Left ventricle myocardium inferior (tissue), 1 donor: Measurements from ENCODE around the gene OR10K1. TPM values are rescaled to one million over a fixed set of nuclear protein-coding genes. Genes with fewer than 3 reads are reported as not detected.

ENCODE experiments used
- DNase-seq: peaks from one replicate; pipeline ENCODE4 v3.0.0-alpha.2; 2020
- H3K27ac ChIP-seq: fragments of 200-600 bp; replicated peaks from 2 replicates; pipeline ENCODE4 v1.8.0; 2021
- H3K27me3 ChIP-seq: fragments of 200-600 bp; 2 replicates; pipeline ENCODE4 v1.8.0; 2021; ENCODE audit warnings: low read depth
- H3K36me3 ChIP-seq: fragments of 200-600 bp; 2 replicates; pipeline ENCODE4 v1.8.0; 2021
- H3K4me1 ChIP-seq: fragments of 200-600 bp; 2 replicates; pipeline ENCODE4 v1.8.0; 2021
- H3K4me3 ChIP-seq: fragments of 200-600 bp; 2 replicates; pipeline ENCODE4 v1.8.0; 2021; ENCODE audit warnings: mild to moderate bottlenecking, moderate library complexity
- H3K9me3 ChIP-seq: fragments of 200-600 bp; replicated peaks from 2 replicates; pipeline ENCODE4 v1.8.0; 2021
- CTCF ChIP-seq: fragments of 200-600 bp; IDR thresholded peaks from 2 replicates; pipeline ENCODE4 v1.8.0; 2021; ENCODE audit warnings: antibody characterized with exemption, mild to moderate bottlenecking, borderline replicate concordance
- intact Hi-C: fragments of 100-400 bp; cut with micrococcal nuclease; formaldehyde crosslinking; loops from one replicate; pipeline ENCODE4 v1.11.0; 2022
- long read RNA-seq: library from polyadenylated mRNA; unstranded; transcript quantifications from one replicate; pipeline ENCODE4 v2.0.0, GENCODE V29; 2021
- total RNA-seq: library from RNA; stranded (reverse); fragmentation: NEBNext Ultra II Directional; extraction: Animal tissue kit (Norgen Biotek cat#: 25700); gene quantifications from one replicate; pipeline ENCODE4 v1.2.1, GENCODE V29; 2021
- donor health status: DM: no; HTN: yes; CAD: no; lungs with severe emphysema.

OR10K1 gene
- total RNA-seq: not detected
- long read RNA-seq: 0 reads

GRCh38 chr1:158461534-158461933 lies at the start of gene OR10K1:
OR10K1 (plus strand) TSS chr1:158461834; CDS start chr1:158465562, 3,728 bp downstream.
- no peaks in the 10 kb centered on the region for H3K4me1 ChIP-seq
- H3K9me3 ChIP-seq: peaks cover 10% of the 10 kb centered on the region
- intact Hi-C loops: no loop called here
- H3K27me3 ChIP-seq: no peaks in the 10 kb centered on the region
- no peak within 1 kb of the TSS for H3K27ac ChIP-seq
- H3K36me3 ChIP-seq: no peaks in the 10 kb centered on the region
- no peak for DNase-seq
- TF ChIP-seq CTCF: no peak
- H3K4me3 ChIP-seq: no peak within 1 kb of the TSS

GRCh38 chr1:158414651-158415345 lies 46.8 kb upstream of the OR10K1 start:
- TF ChIP-seq CTCF: no peak
- intact Hi-C loops: no loop called here
- Histone ChIP-seq H3K27ac (no peak overlapping the region), H3K4me1 (no peaks in the 10 kb centered on the region), H3K36me3 (no peaks in the 10 kb centered on the region), H3K27me3 (no peaks in the 10 kb centered on the region), H3K4me3 (no peak overlapping the region), H3K9me3 (no peaks in the 10 kb centered on the region)
- no peak for DNase-seq

- no peaks in the 10 kb centered on the region for H3K36me3 ChIP-seq
- intact Hi-C loops: no loop called here
- no peak for DNase-seq
- no peak overlapping the region for H3K4me3 ChIP-seq
- no peaks in the 10 kb centered on the region for H3K4me1 ChIP-seq
- no peak for TF ChIP-seq CTCF
- no peaks in the 10 kb centered on the region for H3K9me3 ChIP-seq
- no peak overlapping the region for H3K27ac ChIP-seq
- no peaks in the 10 kb centered on the region for H3K27me3 ChIP-seq
These were observed 44.0 kb upstream of the OR10K1 start for GRCh38 chr1:158417586-158417985.

GRCh38 chr1:158422212-158422611 lies 39.4 kb upstream of the OR10K1 start:
- H3K4me3 ChIP-seq: no peak overlapping the region
- no peaks in the 10 kb centered on the region for H3K36me3 ChIP-seq
- H3K27me3 ChIP-seq: no peaks in the 10 kb centered on the region
- no peaks in the 10 kb centered on the region for H3K4me1 ChIP-seq
- DNase-seq: no peak
- intact Hi-C loops: no loop called here
- H3K9me3 ChIP-seq: peaks cover 4% of the 10 kb centered on the region
- no peak overlapping the region for H3K27ac ChIP-seq
- no peak for TF ChIP-seq CTCF

- intact Hi-C loops: no loop called here
- Histone ChIP-seq H3K27me3 (no peaks in the 10 kb centered on the region), H3K27ac (no peak overlapping the region), H3K4me3 (no peak overlapping the region), H3K36me3 (no peaks in the 10 kb centered on the region), H3K9me3 (peaks cover 22% of the 10 kb centered on the region), H3K4me1 (no peaks in the 10 kb centered on the region)
- TF ChIP-seq CTCF: no peak
- DNase-seq: no peak
These were observed 36.6 kb upstream of the OR10K1 start for GRCh38 chr1:158425027-158425426.
